ENCODE results near the gene PTPN21.

PTPN21 gene

GRCh38 chr14:88422919-88423650, 131.7 kb downstream of the PTPN21 start:
- Histone ChIP-seq H3K4me3 (ENCODE audit: low read depth, low read length) (no peak overlapping the region), H3K36me3 (ENCODE audit: insufficient read depth, low read length) (peaks cover 9% of the 10 kb centered on the region), H3K4me1 (ENCODE audit: control insufficient read depth, insufficient read depth, low read length, unreplicated experiment) (peaks cover 37% of the 10 kb centered on the region), H3K27me3 (ENCODE audit: insufficient read depth, low read length) (no peaks in the 10 kb centered on the region), H2AFZ (ENCODE audit: low read length, unreplicated experiment) (no peak overlapping the region), H3K79me2 (ENCODE audit: control insufficient read depth, insufficient read depth, low read length, unreplicated experiment) (no peaks in the 10 kb centered on the region), H3K27ac (ENCODE audit: low read depth, low read length) (peak overlapping the region; percentile 50)

- no peak overlapping the region for H2AFZ ChIP-seq (ENCODE audit: low read length, unreplicated experiment)
- no peaks in the 10 kb centered on the region for H3K79me2 ChIP-seq (ENCODE audit: control insufficient read depth, insufficient read depth, low read length, unreplicated experiment)
- no peaks in the 10 kb centered on the region for H3K27me3 ChIP-seq (ENCODE audit: insufficient read depth, low read length)
- peaks cover 35% of the 10 kb centered on the region for H3K4me1 ChIP-seq (ENCODE audit: control insufficient read depth, insufficient read depth, low read length, unreplicated experiment)
- no peak overlapping the region for H3K4me3 ChIP-seq (ENCODE audit: low read depth, low read length)
- H3K27ac ChIP-seq (ENCODE audit: low read depth, low read length): no peak overlapping the region
- H3K36me3 ChIP-seq (ENCODE audit: insufficient read depth, low read length): peaks cover 17% of the 10 kb centered on the region
Observed at GRCh38 chr14:88422047-88422446, 132.8 kb downstream of the PTPN21 start.

GRCh38 chr14:88421286-88421685, 133.5 kb downstream of the PTPN21 start:
- Histone ChIP-seq H2AFZ (ENCODE audit: low read length, unreplicated experiment) (no peak overlapping the region), H3K36me3 (ENCODE audit: insufficient read depth, low read length) (peaks cover 17% of the 10 kb centered on the region), H3K27ac (ENCODE audit: low read depth, low read length) (no peak overlapping the region), H3K4me3 (ENCODE audit: low read depth, low read length) (no peak overlapping the region), H3K27me3 (ENCODE audit: insufficient read depth, low read length) (no peaks in the 10 kb centered on the region), H3K4me1 (ENCODE audit: control insufficient read depth, insufficient read depth, low read length, unreplicated experiment) (peaks cover 28% of the 10 kb centered on the region), H3K79me2 (ENCODE audit: control insufficient read depth, insufficient read depth, low read length, unreplicated experiment) (no peaks in the 10 kb centered on the region)

GRCh38 chr14:88420187-88420586, 134.6 kb downstream of the PTPN21 start:
- Histone ChIP-seq H3K4me1 (ENCODE audit: control insufficient read depth, insufficient read depth, low read length, unreplicated experiment) (peaks cover 21% of the 10 kb centered on the region), H3K79me2 (ENCODE audit: control insufficient read depth, insufficient read depth, low read length, unreplicated experiment) (no peaks in the 10 kb centered on the region), H3K4me3 (ENCODE audit: low read depth, low read length) (no peak overlapping the region), H2AFZ (ENCODE audit: low read length, unreplicated experiment) (no peak overlapping the region), H3K27me3 (ENCODE audit: insufficient read depth, low read length) (no peaks in the 10 kb centered on the region), H3K27ac (ENCODE audit: low read depth, low read length) (no peak overlapping the region), H3K36me3 (ENCODE audit: insufficient read depth, low read length) (peaks cover 25% of the 10 kb centered on the region)

GRCh38 chr14:88417594-88417993, 137.2 kb downstream of the PTPN21 start:
- H3K27me3 ChIP-seq (ENCODE audit: insufficient read depth, low read length): no peaks in the 10 kb centered on the region
- H3K27ac ChIP-seq (ENCODE audit: low read depth, low read length): no peak overlapping the region
- H2AFZ ChIP-seq (ENCODE audit: low read length, unreplicated experiment): no peak overlapping the region
- H3K4me3 ChIP-seq (ENCODE audit: low read depth, low read length): no peak overlapping the region
- peaks cover 28% of the 10 kb centered on the region for H3K36me3 ChIP-seq (ENCODE audit: insufficient read depth, low read length)
- no peaks in the 10 kb centered on the region for H3K79me2 ChIP-seq (ENCODE audit: control insufficient read depth, insufficient read depth, low read length, unreplicated experiment)
- H3K4me1 ChIP-seq (ENCODE audit: control insufficient read depth, insufficient read depth, low read length, unreplicated experiment): no peaks in the 10 kb centered on the region
